Measurements from ENCODE around the gene CCDC197.

CCDC197 gene

DNA sequence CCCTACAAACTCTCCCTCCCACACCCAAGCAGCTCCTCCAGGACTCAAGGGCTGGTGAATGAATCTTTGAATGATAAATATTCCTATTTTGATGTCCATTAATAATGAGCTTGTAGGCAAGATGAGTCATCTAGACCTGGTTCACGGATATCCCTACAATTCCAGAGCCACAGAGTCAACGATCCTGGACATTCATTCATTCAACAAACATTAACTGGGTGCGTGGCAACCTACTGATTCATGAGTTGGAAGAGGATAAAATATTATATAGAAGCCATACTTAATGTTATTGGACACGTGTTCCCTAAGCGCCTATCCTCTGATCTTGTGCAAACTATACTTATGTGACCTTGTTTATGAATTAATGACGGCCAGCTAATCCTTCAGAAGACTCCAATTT, 28.6 kb downstream of the CCDC197 start:
- Histone ChIP-seq H3K4me1 (ENCODE audit: low read length) (no peaks in the 10 kb centered on the region), H3K4me2 (ENCODE audit: low read length) (peak overlapping the region; percentile 66)
- TF ChIP-seq, protein P1, sequence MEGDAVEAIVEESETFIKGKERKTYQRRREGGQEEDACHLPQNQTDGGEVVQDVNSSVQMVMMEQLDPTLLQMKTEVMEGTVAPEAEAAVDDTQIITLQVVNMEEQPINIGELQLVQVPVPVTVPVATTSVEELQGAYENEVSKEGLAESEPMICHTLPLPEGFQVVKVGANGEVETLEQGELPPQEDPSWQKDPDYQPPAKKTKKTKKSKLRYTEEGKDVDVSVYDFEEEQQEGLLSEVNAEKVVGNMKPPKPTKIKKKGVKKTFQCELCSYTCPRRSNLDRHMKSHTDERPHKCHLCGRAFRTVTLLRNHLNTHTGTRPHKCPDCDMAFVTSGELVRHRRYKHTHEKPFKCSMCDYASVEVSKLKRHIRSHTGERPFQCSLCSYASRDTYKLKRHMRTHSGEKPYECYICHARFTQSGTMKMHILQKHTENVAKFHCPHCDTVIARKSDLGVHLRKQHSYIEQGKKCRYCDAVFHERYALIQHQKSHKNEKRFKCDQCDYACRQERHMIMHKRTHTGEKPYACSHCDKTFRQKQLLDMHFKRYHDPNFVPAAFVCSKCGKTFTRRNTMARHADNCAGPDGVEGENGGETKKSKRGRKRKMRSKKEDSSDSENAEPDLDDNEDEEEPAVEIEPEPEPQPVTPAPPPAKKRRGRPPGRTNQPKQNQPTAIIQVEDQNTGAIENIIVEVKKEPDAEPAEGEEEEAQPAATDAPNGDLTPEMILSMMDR (IDR thresholded peaks at IDR 0.05; ENCODE audit: low read depth, low read length): no peak
- TF ChIP-seq EZH2phosphoT487 (IDR thresholded peaks at IDR 0.05; ENCODE audit: low read depth): no peak

DNA sequence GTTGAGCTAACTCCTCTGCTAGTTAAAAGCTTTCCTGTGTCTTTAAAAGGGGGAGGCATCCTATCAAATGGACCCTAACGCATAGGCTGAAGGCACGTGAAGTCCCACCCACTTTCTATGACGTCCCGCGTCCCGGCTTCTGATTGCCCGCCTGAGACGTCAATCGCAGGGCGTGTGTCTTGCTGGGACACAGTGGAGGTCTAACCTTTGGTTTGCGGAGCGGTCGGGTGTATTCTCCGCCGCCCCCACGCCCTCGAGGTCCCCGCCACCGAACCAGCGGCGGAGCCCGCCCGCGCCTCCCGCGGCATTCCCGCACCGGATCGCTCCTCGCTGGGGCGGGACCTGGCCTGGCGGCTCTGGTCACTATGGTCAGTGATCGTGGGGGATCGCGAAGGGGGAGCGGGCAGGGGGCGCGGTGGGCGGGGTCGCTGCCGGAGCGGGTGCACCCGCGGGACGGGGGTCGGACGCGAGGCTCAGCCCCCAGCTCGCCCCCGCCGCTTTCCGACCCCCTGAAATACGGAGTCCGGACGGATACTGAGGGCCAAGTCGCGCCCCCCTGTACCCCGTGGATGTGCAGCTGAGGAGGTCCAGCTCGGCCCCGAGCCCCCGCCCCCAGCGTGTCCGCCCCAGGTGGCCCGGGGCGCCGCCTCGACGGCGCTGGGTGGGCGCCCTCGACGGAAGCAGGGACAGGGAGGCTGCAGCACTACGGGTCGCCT, 29.2 kb downstream of the CCDC197 start, which contains the start of gene OTUB2:
Gene OTUB2, plus strand, starts transcription at position 168 of the 716 bp plus-strand sequence. Its CDS starts 198 bp downstream, at position 366.
- Histone ChIP-seq H3K4me2 (ENCODE audit: low read length) (peak within 1 kb of the TSS; percentile 66), H3K9ac (ENCODE audit: low read length) (peak within 1 kb of the TSS; percentile 46; the same call in 1 of the 2 replicates), H3K4me3 (ENCODE audit: low read length) (peak within 1 kb of the TSS; percentile 80), H3K79me2 (ENCODE audit: low read length) (no peaks in the 10 kb centered on the region), H3K27ac (ENCODE audit: low read length) (no peak within 1 kb of the TSS), H3K36me3 (replicated peaks; ENCODE audit: low read depth, low read length) (no peaks in the 10 kb centered on the region), H3K9me3 (ENCODE audit: insufficient read depth, low read length) (no peaks in the 10 kb centered on the region), H3K4me1 (ENCODE audit: low read length) (no peaks in the 10 kb centered on the region), H4K20me1 (ENCODE audit: insufficient read depth, low read length) (no peaks in the 10 kb centered on the region), H2AFZ (ENCODE audit: low read depth, low read length) (peak within 1 kb of the TSS; percentile 96), H3K27me3 (ENCODE audit: low read depth, low read length) (no peaks in the 10 kb centered on the region)
- TF ChIP-seq, protein P1 (IDR thresholded peaks at IDR 0.05; ENCODE audit: low read depth, low read length): no peak
- TF ChIP-seq EZH2phosphoT487 (IDR thresholded peaks at IDR 0.05; ENCODE audit: low read depth): no peak

More for the DNA sequence above, 28.6 kb downstream of the CCDC197 start:
- peak overlapping the region; percentile 12; the same call in 1 of the 2 replicates for H3K9ac ChIP-seq (ENCODE audit: low read length)
- no peaks in the 10 kb centered on the region for H3K36me3 ChIP-seq (replicated peaks; ENCODE audit: low read depth, low read length)
- H3K27ac ChIP-seq (ENCODE audit: low read length): no peak overlapping the region
- H3K27me3 ChIP-seq (ENCODE audit: low read depth, low read length): no peaks in the 10 kb centered on the region
- no peaks in the 10 kb centered on the region for H4K20me1 ChIP-seq (ENCODE audit: insufficient read depth, low read length)
- peak overlapping the region; percentile 80 for H3K4me3 ChIP-seq (ENCODE audit: low read length)
- no peaks in the 10 kb centered on the region for H3K9me3 ChIP-seq (ENCODE audit: insufficient read depth, low read length)
- peak overlapping the region; percentile 96 for H2AFZ ChIP-seq (ENCODE audit: low read depth, low read length)
- H3K79me2 ChIP-seq (ENCODE audit: low read length): no peaks in the 10 kb centered on the region

DNA sequence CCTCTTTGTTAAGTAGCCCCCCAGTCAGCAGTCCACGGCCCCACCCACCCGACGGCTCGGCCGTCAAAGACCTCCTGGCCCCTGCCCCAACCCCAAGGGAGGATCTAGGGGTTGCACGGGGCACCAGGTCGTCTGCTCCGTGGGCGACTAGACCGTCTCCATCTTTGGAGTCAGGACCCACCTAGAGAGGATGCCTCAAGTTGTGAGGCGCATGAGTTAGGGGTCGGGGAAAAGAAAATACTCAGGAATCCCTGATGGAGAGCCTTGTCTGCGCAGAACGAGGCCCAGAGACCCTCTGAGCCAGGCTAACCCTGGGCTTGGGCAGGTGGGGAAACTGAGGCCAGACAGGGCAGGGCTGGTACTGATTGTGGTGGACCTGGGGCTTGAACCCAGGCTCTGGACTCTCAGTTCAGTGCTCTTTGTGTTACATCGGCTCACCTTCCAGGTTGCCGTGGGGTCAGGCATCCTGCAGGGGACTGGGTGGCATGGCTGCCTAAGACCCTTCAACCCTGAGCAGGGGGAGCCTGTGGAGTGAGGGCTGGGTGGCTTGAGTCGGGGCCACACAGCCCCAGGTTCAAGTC, 29.9 kb downstream of the CCDC197 start:
- Histone ChIP-seq H3K27ac (ENCODE audit: low read length) (no peak overlapping the region), H3K9me3 (ENCODE audit: insufficient read depth, low read length) (no peaks in the 10 kb centered on the region), H3K4me1 (ENCODE audit: low read length) (no peaks in the 10 kb centered on the region), H3K4me2 (ENCODE audit: low read length) (peak overlapping the region; percentile 66), H3K27me3 (ENCODE audit: low read depth, low read length) (no peaks in the 10 kb centered on the region), H2AFZ (ENCODE audit: low read depth, low read length) (0 out of 2 replicates have a peak overlapping the region, but pooled peaks have one; percentile 30), H3K79me2 (ENCODE audit: low read length) (no peaks in the 10 kb centered on the region), H4K20me1 (ENCODE audit: insufficient read depth, low read length) (no peaks in the 10 kb centered on the region), H3K9ac (ENCODE audit: low read length) (no peak overlapping the region), H3K4me3 (ENCODE audit: low read length) (peak overlapping the region; percentile 80), H3K36me3 (replicated peaks; ENCODE audit: low read depth, low read length) (no peaks in the 10 kb centered on the region)
- TF ChIP-seq, protein P1 (IDR thresholded peaks at IDR 0.05; ENCODE audit: low read depth, low read length): no peak
